OCI-LY3 (cell line): ENCODE measurements around the gene CYFIP2.

ENCODE experiments used
- H2AFZ ChIP-seq: fragments of 200-600, 300-600 bp; shearing (Covaris generic); 2 replicates; pipeline ENCODE4 v1.6.0; 2014; ENCODE audit warnings: antibody characterized with exemption, low read depth, low read length
- H3K27ac ChIP-seq: fragments of 200-600, 300-600 bp; sonication (generic); 2 replicates; pipeline ENCODE4 v1.5.1; 2014; ENCODE audit warnings: mild to moderate bottlenecking, low read length, moderate library complexity, mixed read lengths
- H3K27me3 ChIP-seq: fragments of 200-600, 300-600 bp; sonication (generic); 2 replicates; pipeline ENCODE4 v1.6.1; 2014; ENCODE audit warnings: low read depth, low read length, mixed read lengths
- H3K36me3 ChIP-seq: fragments of 200-600, 300-600 bp; sonication (generic); replicated peaks from 2 replicates; pipeline ENCODE3; 2014; ENCODE audit warnings: low read depth, low read length, mixed read lengths
- H3K4me1 ChIP-seq: fragments of 300-600, 200-600 bp; sonication (generic); 2 replicates; pipeline ENCODE4 v1.6.1; 2014; ENCODE audit warnings: low read length, mixed read lengths
- H3K4me2 ChIP-seq: fragments of 200-600, 300-600 bp; sonication (generic); 2 replicates; pipeline ENCODE4 v1.6.1; 2014; ENCODE audit warnings: low read length, mixed read lengths
- H3K4me3 ChIP-seq: fragments of 300-600, 200-600 bp; sonication (generic); 2 replicates; pipeline ENCODE4 v1.5.1; 2014; ENCODE audit warnings: antibody characterized with exemption, mild to moderate bottlenecking, low read length, moderate library complexity
- H3K79me2 ChIP-seq: fragments of 300-600, 200-600 bp; shearing (Covaris generic); 2 replicates; pipeline ENCODE4 v1.6.1; 2014; ENCODE audit warnings: mild to moderate bottlenecking, low read length, mixed read lengths
- H3K9ac ChIP-seq: fragments of 300-600, 200-600 bp; shearing (Covaris generic); 2 replicates; pipeline ENCODE4 v1.6.0; 2014; ENCODE audit warnings: mild to moderate bottlenecking, low read length, moderate library complexity
- H3K9me3 ChIP-seq: fragments of 200-600, 300-600 bp; shearing (Covaris generic); 2 replicates; pipeline ENCODE4 v1.6.1; 2014; ENCODE audit warnings: low read length, mixed read lengths; ENCODE audit not compliant: insufficient read depth
- H4K20me1 ChIP-seq: fragments of 200-600, 300-600 bp; sonication (generic); 2 replicates; pipeline ENCODE4 v1.6.1; 2016; ENCODE audit warnings: low read length, mixed read lengths; ENCODE audit not compliant: insufficient read depth
- CTCF ChIP-seq: fragments of 200-600, 300-600 bp; sonication (generic); IDR thresholded peaks from 2 replicates; pipeline ENCODE4 v1.5.1; 2014; ENCODE audit warnings: antibody characterized with exemption, low read length, low read depth
- EZH2phosphoT487 ChIP-seq: fragments of 200-600 bp; shearing (Covaris generic); IDR thresholded peaks from 2 replicates; pipeline ENCODE4 v1.6.1; 2018; ENCODE audit warnings: antibody characterized with exemption, mixed run types, low read depth

The CYFIP2 gene

GRCh38 chr5:157362982-157363381, 97.1 kb downstream of the CYFIP2 start:
- H3K4me1 ChIP-seq: no peaks in the 10 kb centered on the region
- H2AFZ ChIP-seq: no peak overlapping the region
- H3K27ac ChIP-seq: no peak overlapping the region
- H3K36me3 ChIP-seq: peaks cover 9% of the 10 kb centered on the region
- TF ChIP-seq CTCF (no peak), EZH2phosphoT487 (no peak)
- H3K27me3 ChIP-seq: no peaks in the 10 kb centered on the region
- H3K4me3 ChIP-seq: no peak overlapping the region
- H4K20me1 ChIP-seq: no peaks in the 10 kb centered on the region
- no peaks in the 10 kb centered on the region for H3K9me3 ChIP-seq
- no peaks in the 10 kb centered on the region for H3K79me2 ChIP-seq
- H3K4me2 ChIP-seq: no peak overlapping the region
- no peak overlapping the region for H3K9ac ChIP-seq

GRCh38 chr5:157365732-157366131, 99.8 kb downstream of the CYFIP2 start:
- Histone ChIP-seq H3K36me3 (peaks cover 6% of the 10 kb centered on the region), H2AFZ (no peak overlapping the region), H3K27me3 (no peaks in the 10 kb centered on the region), H3K27ac (no peak overlapping the region), H3K79me2 (no peaks in the 10 kb centered on the region), H3K4me2 (no peak overlapping the region), H3K9me3 (no peaks in the 10 kb centered on the region), H3K9ac (no peak overlapping the region), H3K4me1 (no peaks in the 10 kb centered on the region), H3K4me3 (no peak overlapping the region), H4K20me1 (no peaks in the 10 kb centered on the region)
- TF ChIP-seq CTCF: no peak
- TF ChIP-seq EZH2phosphoT487: no peak

- Histone ChIP-seq H3K4me2 (no peak overlapping the region), H3K36me3 (no peaks in the 10 kb centered on the region), H3K79me2 (no peaks in the 10 kb centered on the region), H3K4me3 (no peak overlapping the region), H4K20me1 (no peaks in the 10 kb centered on the region), H3K9me3 (no peaks in the 10 kb centered on the region), H3K4me1 (no peaks in the 10 kb centered on the region), H3K27ac (no peak overlapping the region), H3K27me3 (no peaks in the 10 kb centered on the region), H3K9ac (no peak overlapping the region), H2AFZ (no peak overlapping the region)
- TF ChIP-seq CTCF: peak; percentile 23; the same call in 1 of the 2 replicates
- no peak for TF ChIP-seq EZH2phosphoT487
Measured at GRCh38 chr5:157366741-157367674, 101.1 kb downstream of the CYFIP2 start.

GRCh38 chr5:157369507-157369906, 103.6 kb downstream of the CYFIP2 start:
- TF ChIP-seq EZH2phosphoT487 (no peak), CTCF (no peak)
- Histone ChIP-seq H3K4me1 (no peaks in the 10 kb centered on the region), H3K9me3 (no peaks in the 10 kb centered on the region), H4K20me1 (no peaks in the 10 kb centered on the region), H3K27me3 (no peaks in the 10 kb centered on the region), H3K27ac (no peak overlapping the region), H3K79me2 (no peaks in the 10 kb centered on the region), H3K9ac (no peak overlapping the region), H3K4me3 (no peak overlapping the region), H3K4me2 (no peak overlapping the region), H3K36me3 (no peaks in the 10 kb centered on the region), H2AFZ (no peak overlapping the region)
